GM23338 (cell line): ENCODE data around the gene RLF. TPM values are rescaled to one million over a fixed set of nuclear protein-coding genes. Genes with fewer than 3 reads are reported as not detected.

Source experiments
- ATAC-seq: fragments of 200-7000 bp; cut with Tn5 transposase; 3 replicates; pipeline ENCODE4 v1.9.1; 2020
- DNase-seq: peaks from one replicate; pipeline ENCODE4 v3.0.0-alpha.2; 2015; ENCODE audit warnings: low spot score
- H2AFZ ChIP-seq: fragments of 200-600 bp; sonication (generic); 2 replicates; pipeline ENCODE4 v1.8.0; 2016; ENCODE audit warnings: antibody characterized with exemption, mild to moderate bottlenecking, moderate library complexity
- H3F3A ChIP-seq: fragments of 200-600 bp; sonication (generic); replicated peaks from 2 replicates; pipeline ENCODE4 v1.8.0; 2017; ENCODE audit warnings: antibody characterized with exemption, mixed run types, low read depth
- H3K27ac ChIP-seq: fragments of 200-600 bp; sonication (generic); 2 replicates; pipeline ENCODE4 v1.6.1; 2016; ENCODE audit warnings: low read depth
- H3K27me3 ChIP-seq: fragments of 200-600 bp; sonication (generic); 2 replicates; pipeline ENCODE4 v1.8.0; 2016; ENCODE audit warnings: mild to moderate bottlenecking, mixed run types, moderate library complexity; ENCODE audit not compliant: insufficient read depth
- H3K36me3 ChIP-seq: fragments of 200-600 bp; sonication (generic); 2 replicates; pipeline ENCODE4 v1.8.0; 2016; ENCODE audit warnings: mild to moderate bottlenecking; ENCODE audit not compliant: insufficient read depth
- H3K4me1 ChIP-seq: fragments of 200-600 bp; sonication (generic); 2 replicates; pipeline ENCODE4 v1.8.0; 2016; ENCODE audit warnings: mild to moderate bottlenecking, moderate library complexity; ENCODE audit not compliant: insufficient read depth
- H3K4me2 ChIP-seq: fragments of 200-600 bp; sonication (generic); 2 replicates; pipeline ENCODE4 v1.7.1; 2017; ENCODE audit warnings: mixed run types
- H3K4me3 ChIP-seq: fragments of 200-600 bp; sonication (generic); 2 replicates; pipeline ENCODE4 v1.6.1; 2016; ENCODE audit warnings: mixed run types
- H3K79me2 ChIP-seq: fragments of 200-600 bp; sonication (generic); replicated peaks from 2 replicates; pipeline ENCODE4 v1.8.0; 2017; ENCODE audit warnings: mild to moderate bottlenecking; ENCODE audit not compliant: insufficient read depth
- H3K9me2 ChIP-seq: fragments of 200-600 bp; sonication (generic); 2 replicates; pipeline ENCODE4 v1.8.0; 2017; ENCODE audit not compliant: insufficient read depth
- H4K20me1 ChIP-seq: fragments of 200-600 bp; sonication (generic); replicated peaks from 2 replicates; pipeline ENCODE4 v1.8.0; 2017; ENCODE audit warnings: mild to moderate bottlenecking; ENCODE audit not compliant: insufficient read depth
- H3K27ac Mint-ChIP-seq: 2 replicates; pipeline ENCODE4 v1.8.0; 2020; ENCODE audit warnings: inconsistent platforms, mild to moderate bottlenecking, moderate library complexity, mixed read lengths
- H3K27me3 Mint-ChIP-seq: 3 replicates; pipeline ENCODE4 v1.8.0; 2022; ENCODE audit warnings: low read depth, mild to moderate bottlenecking, moderate library complexity, mixed read lengths, inconsistent platforms; ENCODE audit not compliant: insufficient read depth, poor library complexity
- H3K36me3 Mint-ChIP-seq: 3 replicates; pipeline ENCODE4 v1.8.0; 2021; ENCODE audit warnings: low read depth, mild to moderate bottlenecking, inconsistent platforms, moderate library complexity, mixed read lengths
- H3K4me1 Mint-ChIP-seq: 3 replicates; pipeline ENCODE4 v1.8.0; 2020; ENCODE audit warnings: mild to moderate bottlenecking, inconsistent platforms, mixed read lengths
- H3K4me3 Mint-ChIP-seq: 3 replicates; pipeline ENCODE4 v1.8.0; 2021; ENCODE audit warnings: moderate library complexity, mild to moderate bottlenecking, inconsistent platforms, mixed read lengths
- H3K9me3 Mint-ChIP-seq: 3 replicates; pipeline ENCODE4 v1.8.0; 2020; ENCODE audit warnings: moderate library complexity, mild to moderate bottlenecking, inconsistent platforms, mixed read lengths
- EZH2 ChIP-seq: fragments of 200-600 bp; sonication (generic); IDR thresholded peaks from one replicate; pipeline ENCODE4 v1.8.0; 2017; ENCODE audit warnings: antibody characterized with exemption, mild to moderate bottlenecking, low read depth; ENCODE audit not compliant: unreplicated experiment
- EZH2phosphoT487 ChIP-seq: fragments of 200-600 bp; sonication (generic); IDR thresholded peaks from one replicate; pipeline ENCODE4 v1.8.1; 2018; ENCODE audit warnings: antibody characterized with exemption; ENCODE audit not compliant: unreplicated experiment
- JUNB ChIP-seq: IDR thresholded peaks from one replicate; pipeline ENCODE4 v1.6.1; 2016; ENCODE audit warnings: antibody characterized with exemption; ENCODE audit not compliant: unreplicated experiment
- NANOG ChIP-seq: IDR thresholded peaks from 2 replicates; pipeline ENCODE4 v1.6.1; 2016; ENCODE audit warnings: antibody characterized with exemption, borderline replicate concordance
- POLR2AphosphoS5 ChIP-seq: IDR thresholded peaks from 2 replicates; pipeline ENCODE4 v1.6.1; 2016; ENCODE audit warnings: antibody characterized with exemption, low read depth
- STAT1 ChIP-seq: IDR thresholded peaks from one replicate; pipeline ENCODE4 v1.6.1; 2016; ENCODE audit warnings: antibody characterized with exemption; ENCODE audit not compliant: unreplicated experiment
- ZNF114 ChIP-seq: fragments of 250-450 bp; sonication (Bioruptor Pico); IDR thresholded peaks from 2 replicates; pipeline ENCODE4 v1.5.0; 2020; ENCODE audit warnings: mild to moderate bottlenecking, moderate library complexity
- ZNF331 ChIP-seq: fragments of 250-450 bp; sonication (Bioruptor Pico); IDR thresholded peaks from 2 replicates; pipeline ENCODE4 v1.5.0; 2020; ENCODE audit warnings: low read depth, mild to moderate bottlenecking, moderate library complexity
- ZNF462 ChIP-seq: fragments of 250-450 bp; sonication (Bioruptor Pico); IDR thresholded peaks from 2 replicates; pipeline ENCODE4 v1.5.0; 2020; ENCODE audit warnings: mild to moderate bottlenecking, moderate library complexity
- polyA plus RNA-seq: library from polyadenylated mRNA; unstranded; fragments of >200 nt; fragmentation: Nextera tagmentation; extraction: Ambion mirVana; gene quantifications from 2 replicates; pipeline ENCODE4 v1.2.1, GENCODE V29; 2016
- total RNA-seq: library from RNA; depleted of rRNA; stranded (reverse); fragments of >200 nt; shearing (Covaris generic); gene quantifications from 2 replicates; pipeline ENCODE4 v1.2.3, GENCODE V29; 2014
- TF ChIP-seq, protein P1 (sequence below): IDR thresholded peaks from one replicate; pipeline ENCODE4 v1.6.1; 2018; ENCODE audit warnings: antibody characterized with exemption; ENCODE audit not compliant: unreplicated experiment
- TF ChIP-seq, protein P2 (sequence below), 2 experiments: fragments of 200-600 bp in 1 of 2; sonication (generic) in 1 of 2; conservative IDR thresholded peaks; 2 replicates each; pipeline versions ENCODE4 v1.5.1 to v1.6.1; 2016 to 2017; ENCODE audit warnings: antibody characterized with exemption in 2 of 2, low read depth in 2 of 2, mild to moderate bottlenecking in 2 of 2, moderate library complexity in 1 of 2
- TF ChIP-seq, protein P3 (sequence below): IDR thresholded peaks from 2 replicates; pipeline ENCODE4 v1.6.1; 2016; ENCODE audit warnings: antibody characterized with exemption

Gene RLF
- total and polyA plus RNA-seq, 2 experiments from 2014 or later: 6.6 to 21.1 TPM

DNA sequence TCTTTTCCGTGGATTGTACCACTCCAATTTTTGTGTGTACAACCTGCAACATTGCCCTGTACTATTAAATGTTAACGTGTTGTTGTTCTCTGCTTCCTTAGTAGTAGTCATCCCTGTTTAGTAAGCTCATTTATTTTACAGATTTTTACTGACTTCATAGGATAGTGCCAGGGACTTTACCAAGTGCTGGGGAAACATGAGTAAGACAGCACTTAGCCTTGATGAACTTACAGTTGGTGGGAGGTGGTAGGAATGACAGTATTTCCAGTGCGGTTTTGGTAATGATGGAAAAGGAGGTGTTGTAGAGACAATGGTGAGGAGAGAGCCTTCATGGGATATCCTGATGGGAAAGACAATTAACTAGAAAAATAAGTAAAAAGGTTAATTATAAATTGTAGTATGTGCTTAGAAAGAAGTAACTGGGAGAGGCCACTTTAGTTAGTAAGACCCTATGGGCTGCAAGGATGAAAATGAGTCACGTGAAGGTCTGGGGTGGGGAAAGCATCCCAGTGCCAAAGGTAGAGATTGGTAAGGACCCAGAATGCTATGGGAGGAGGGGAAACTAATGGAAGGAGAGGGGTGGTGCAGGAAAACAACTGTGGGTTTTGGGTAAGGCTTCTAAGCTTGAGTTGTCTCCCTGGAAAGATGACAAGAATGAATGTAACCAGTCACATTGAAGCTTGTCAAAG lies 1.7 kb downstream of the RLF start (continued):
- TF ChIP-seq, protein P1, sequence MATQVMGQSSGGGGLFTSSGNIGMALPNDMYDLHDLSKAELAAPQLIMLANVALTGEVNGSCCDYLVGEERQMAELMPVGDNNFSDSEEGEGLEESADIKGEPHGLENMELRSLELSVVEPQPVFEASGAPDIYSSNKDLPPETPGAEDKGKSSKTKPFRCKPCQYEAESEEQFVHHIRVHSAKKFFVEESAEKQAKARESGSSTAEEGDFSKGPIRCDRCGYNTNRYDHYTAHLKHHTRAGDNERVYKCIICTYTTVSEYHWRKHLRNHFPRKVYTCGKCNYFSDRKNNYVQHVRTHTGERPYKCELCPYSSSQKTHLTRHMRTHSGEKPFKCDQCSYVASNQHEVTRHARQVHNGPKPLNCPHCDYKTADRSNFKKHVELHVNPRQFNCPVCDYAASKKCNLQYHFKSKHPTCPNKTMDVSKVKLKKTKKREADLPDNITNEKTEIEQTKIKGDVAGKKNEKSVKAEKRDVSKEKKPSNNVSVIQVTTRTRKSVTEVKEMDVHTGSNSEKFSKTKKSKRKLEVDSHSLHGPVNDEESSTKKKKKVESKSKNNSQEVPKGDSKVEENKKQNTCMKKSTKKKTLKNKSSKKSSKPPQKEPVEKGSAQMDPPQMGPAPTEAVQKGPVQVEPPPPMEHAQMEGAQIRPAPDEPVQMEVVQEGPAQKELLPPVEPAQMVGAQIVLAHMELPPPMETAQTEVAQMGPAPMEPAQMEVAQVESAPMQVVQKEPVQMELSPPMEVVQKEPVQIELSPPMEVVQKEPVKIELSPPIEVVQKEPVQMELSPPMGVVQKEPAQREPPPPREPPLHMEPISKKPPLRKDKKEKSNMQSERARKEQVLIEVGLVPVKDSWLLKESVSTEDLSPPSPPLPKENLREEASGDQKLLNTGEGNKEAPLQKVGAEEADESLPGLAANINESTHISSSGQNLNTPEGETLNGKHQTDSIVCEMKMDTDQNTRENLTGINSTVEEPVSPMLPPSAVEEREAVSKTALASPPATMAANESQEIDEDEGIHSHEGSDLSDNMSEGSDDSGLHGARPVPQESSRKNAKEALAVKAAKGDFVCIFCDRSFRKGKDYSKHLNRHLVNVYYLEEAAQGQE: no peak

GRCh38 chr1:40167317-40167716 lies 6.1 kb downstream of the RLF start:
- Histone ChIP-seq H3K9me2 (no peaks in the 10 kb centered on the region), H3K4me3 (no peak overlapping the region), H3K27me3 (no peaks in the 10 kb centered on the region), H3K4me2 (no peak overlapping the region), H4K20me1 (peaks cover 63% of the 10 kb centered on the region), H3F3A (no peaks in the 10 kb centered on the region), H3K79me2 (peaks cover 100% of the 10 kb centered on the region), H3K27ac (no peak overlapping the region), H3K36me3 (no peaks in the 10 kb centered on the region), H2AFZ (no peak overlapping the region), H3K4me1 (peaks cover 11% of the 10 kb centered on the region)
- Mint-ChIP-seq H3K27me3 (peaks cover 2% of the 10 kb centered on the region), H3K9me3 (no peaks in the 10 kb centered on the region), H3K36me3 (no peaks in the 10 kb centered on the region), H3K4me3 (no peak overlapping the region), H3K4me1 (peaks cover 2% of the 10 kb centered on the region; the same call in 1 of the 3 replicates), H3K27ac (no peak overlapping the region)
- DNase-seq (no peak), ATAC-seq (no peak)
- TF ChIP-seq, protein P2, sequence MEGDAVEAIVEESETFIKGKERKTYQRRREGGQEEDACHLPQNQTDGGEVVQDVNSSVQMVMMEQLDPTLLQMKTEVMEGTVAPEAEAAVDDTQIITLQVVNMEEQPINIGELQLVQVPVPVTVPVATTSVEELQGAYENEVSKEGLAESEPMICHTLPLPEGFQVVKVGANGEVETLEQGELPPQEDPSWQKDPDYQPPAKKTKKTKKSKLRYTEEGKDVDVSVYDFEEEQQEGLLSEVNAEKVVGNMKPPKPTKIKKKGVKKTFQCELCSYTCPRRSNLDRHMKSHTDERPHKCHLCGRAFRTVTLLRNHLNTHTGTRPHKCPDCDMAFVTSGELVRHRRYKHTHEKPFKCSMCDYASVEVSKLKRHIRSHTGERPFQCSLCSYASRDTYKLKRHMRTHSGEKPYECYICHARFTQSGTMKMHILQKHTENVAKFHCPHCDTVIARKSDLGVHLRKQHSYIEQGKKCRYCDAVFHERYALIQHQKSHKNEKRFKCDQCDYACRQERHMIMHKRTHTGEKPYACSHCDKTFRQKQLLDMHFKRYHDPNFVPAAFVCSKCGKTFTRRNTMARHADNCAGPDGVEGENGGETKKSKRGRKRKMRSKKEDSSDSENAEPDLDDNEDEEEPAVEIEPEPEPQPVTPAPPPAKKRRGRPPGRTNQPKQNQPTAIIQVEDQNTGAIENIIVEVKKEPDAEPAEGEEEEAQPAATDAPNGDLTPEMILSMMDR (conservative IDR thresholded peaks at IDR 0.05; ENCODE audit: low read depth in 2 of 2): no peak
- TF ChIP-seq ZNF331 (CRISPR knock-in tag): no peak
- TF ChIP-seq ZNF462 (CRISPR knock-in tag): no peak
- no peak for TF ChIP-seq EZH2
- TF ChIP-seq POLR2AphosphoS5: no peak
- TF ChIP-seq EZH2phosphoT487: no peak
- TF ChIP-seq STAT1: no peak
- TF ChIP-seq ZNF114 (CRISPR knock-in tag): no peak
- TF ChIP-seq, protein P3, sequence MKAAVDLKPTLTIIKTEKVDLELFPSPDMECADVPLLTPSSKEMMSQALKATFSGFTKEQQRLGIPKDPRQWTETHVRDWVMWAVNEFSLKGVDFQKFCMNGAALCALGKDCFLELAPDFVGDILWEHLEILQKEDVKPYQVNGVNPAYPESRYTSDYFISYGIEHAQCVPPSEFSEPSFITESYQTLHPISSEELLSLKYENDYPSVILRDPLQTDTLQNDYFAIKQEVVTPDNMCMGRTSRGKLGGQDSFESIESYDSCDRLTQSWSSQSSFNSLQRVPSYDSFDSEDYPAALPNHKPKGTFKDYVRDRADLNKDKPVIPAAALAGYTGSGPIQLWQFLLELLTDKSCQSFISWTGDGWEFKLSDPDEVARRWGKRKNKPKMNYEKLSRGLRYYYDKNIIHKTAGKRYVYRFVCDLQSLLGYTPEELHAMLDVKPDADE: no peak
- no peak for TF ChIP-seq NANOG
- TF ChIP-seq JUNB: no peak
